Stomach (tissue), 19 donors: Measurements from ENCODE around the gene TMEM52B. TPM values are rescaled to one million over a fixed set of nuclear protein-coding genes. Genes with fewer than 3 reads are reported as not detected.

Experiments
- DNase-seq, 2 donors: peaks; one replicate each; pipeline versions ENCODE4 v3.0.0 to v3.0.0-alpha.2; 2013 to 2019
- H3K27ac ChIP-seq, 5 donors: fragments of 200-600 bp in 4 of 5; sonication (generic) in 4 of 5; one replicate each; pipeline ENCODE4 v1.5.1; 2013 to 2019; ENCODE audit warnings: mild to moderate bottlenecking in 1 of 5, moderate library complexity in 1 of 5
- H3K27me3 ChIP-seq, 3 donors: fragments of 200-600 bp; sonication (generic); one replicate each; pipeline ENCODE4 v1.5.1; 2017 to 2019; ENCODE audit warnings: mixed run types in 1 of 3
- H3K36me3 ChIP-seq, 4 donors: fragments of 200-600 bp; sonication (generic); 1 replicate in 3 of 4; 2 replicates in 1 of 4; pipeline ENCODE4 v1.5.1; 2016 to 2019
- H3K4me1 ChIP-seq, 4 donors: fragments of 200-600 bp; sonication (generic); one replicate each; pipeline ENCODE4 v1.5.1; 2016 to 2019
- H3K4me3 ChIP-seq, 4 donors: fragments of 200-600 bp; sonication (generic) in 3 of 4; one replicate each; pipeline ENCODE4 v1.5.1; 2016 to 2019; ENCODE audit warnings: mild to moderate bottlenecking in 1 of 4
- H3K9me3 ChIP-seq, 4 donors: fragments of 200-600 bp; sonication (generic); one replicate each; pipeline ENCODE4 v1.5.1; 2016 to 2019
- CTCF ChIP-seq, 7 experiments: fragments of 450-650 bp in 4 of 7; fragments of 200-600 bp in 3 of 7; sonication (generic) in 3 of 7; IDR thresholded peaks; one replicate each; pipeline ENCODE4 v1.5.1; 2016 to 2019; ENCODE audit warnings: antibody characterized with exemption in 7 of 7, control low read depth in 2 of 7, mild to moderate bottlenecking in 1 of 7
- EP300 ChIP-seq: sonication (generic); formaldehyde crosslinking; IDR thresholded peaks from one replicate; pipeline ENCODE4 v1.6.1; 2017; ENCODE audit warnings: antibody characterized with exemption
- POLR2A ChIP-seq, 4 donors: fragments of 450-650 bp; IDR thresholded peaks; one replicate each; pipeline ENCODE4 v1.6.1; 2016; ENCODE audit warnings: antibody characterized with exemption in 4 of 4, control low read depth in 2 of 4, mild to moderate bottlenecking in 1 of 4, moderate library complexity in 1 of 4
- POLR2AphosphoS5 ChIP-seq, 3 donors: sonication (generic); formaldehyde crosslinking; IDR thresholded peaks; one replicate each; pipeline ENCODE4 v1.6.1; 2016; ENCODE audit warnings: antibody characterized with exemption in 3 of 3
- WGBS, 5 donors: extraction: QIAGEN DNeasy Blood & Tissue Kit in 3 of 5; methylation state at CpG; one replicate each; pipeline versions ENCODE4 v1.1.5 to v1.1.7; 2013 to 2018; 5-methylcytosine and 5-hydroxymethylcytosine counted together
- intact Hi-C: fragments of 100-400 bp; cut with DNase I; formaldehyde crosslinking; loops from one replicate; pipeline ENCODE4 v1.15.1; 2023; ENCODE audit warnings: low total_unique reads
- long read RNA-seq, 10 donors: transcript quantifications; one replicate each; lab custom pipeline, GENCODE V29; 2026
- polyA plus RNA-seq, 3 donors: library from polyadenylated mRNA; stranded (reverse); fragments of 200-250 nt; gene quantifications; one replicate each; pipeline ENCODE4 v1.2.3, GENCODE V29; 2013
- total RNA-seq, 5 donors: library from RNA; depleted of rRNA; stranded (reverse); fragments of >200 nt; gene quantifications; one replicate each; pipeline versions ENCODE4 v1.1.0 to v1.2.3, GENCODE V29; 2014 to 2016
- donor health status: healthy with polysubstance abuse.
- donor health status: Bipolar disorder and iron deficiency.
- donor health status: healthy.

Gene TMEM52B
- total RNA-seq = under 1 TPM in 2 of 5 donors, not detected in 3; 0.14 to 0.89 TPM
- 1 to 10 TPM in 1 of 3 donors, under 1 TPM in 1, not detected in 1; 0.31 to 1.4 TPM for polyA plus RNA-seq
- long read RNA-seq, donor 1 = 0 reads
- long read RNA-seq, donor 2 = 0 reads
- long read RNA-seq, donor 3 = 0 reads
- long read RNA-seq, donor 4 = 0 reads
- long read RNA-seq, donor 5 = 0 reads
- long read RNA-seq, donor 6 = 0 reads
- long read RNA-seq, donor 7 = 0 reads
- long read RNA-seq, donor 8 = 0 reads
- long read RNA-seq, donor 9, partial matches to known transcripts = 0 of 1 reads
- long read RNA-seq, donor 9, other reads (novel, unspliced or antisense) = 0 of 1 reads
- long read RNA-seq, donor 10 = 0 reads

- H3K4me1 ChIP-seq = peaks cover 0 to 3% (median 0%) of the 10 kb centered on the region in 4 donors
- H3K36me3 ChIP-seq = no peaks in the 10 kb centered on the region
- no peak for TF ChIP-seq POLR2A (IDR thresholded peaks at IDR 0.05)
- TF ChIP-seq POLR2AphosphoS5 (IDR thresholded peaks at IDR 0.05) = no peak
- no peak for TF ChIP-seq CTCF (IDR thresholded peaks at IDR 0.05)
- no peak within 1 kb of the TSS for H3K27ac ChIP-seq
- DNase-seq = no peak
- 60 to 68% (median 63%) methylated on average over 4 of the region's 4 CpGs for WGBS, 5 donors
- H3K4me3 ChIP-seq = no peak within 1 kb of the TSS
- H3K27me3 ChIP-seq = no peaks in the 10 kb centered on the region
- no peaks in the 10 kb centered on the region for H3K9me3 ChIP-seq
- intact Hi-C loops = no loop called here
Observed at GRCh38 chr12:10178821-10179220, at the start of gene TMEM52B. TSS of gene TMEM52B (plus strand) at chr12:10179032. CDS start at chr12:10179575, 543 bp downstream.

GRCh38 chr12:10130042-10130441, 48.8 kb upstream of the TMEM52B start, which contains the start of gene CLEC7A:
TSS of gene CLEC7A (minus strand) at chr12:10130199. CDS start at chr12:10130082, 117 bp downstream.
- no peak for TF ChIP-seq POLR2A (IDR thresholded peaks at IDR 0.05)
- no peak for TF ChIP-seq POLR2AphosphoS5 (IDR thresholded peaks at IDR 0.05)
- no peak for TF ChIP-seq EP300
- TF ChIP-seq CTCF (IDR thresholded peaks at IDR 0.05) = no peak
- Histone ChIP-seq H3K4me1 (no peaks in the 10 kb centered on the region), H3K36me3 (no peaks in the 10 kb centered on the region), H3K4me3 (peak within 1 kb of the TSS in 2 of 4 donors; percentile 15 to 17), H3K27me3 (no peaks in the 10 kb centered on the region), H3K27ac (peak within 1 kb of the TSS in 3 of 5 donors; percentile 51 to 75 (median 69)), H3K9me3 (no peaks in the 10 kb centered on the region)
- peak in 1 of 2 donors; percentile 35 for DNase-seq
- WGBS, 5 donors = 30 to 44% (median 41%) methylated on average over 1 of the region's 1 CpG
- intact Hi-C loops = no loop called here

GRCh38 chr12:10131111-10131690, 47.6 kb upstream of the TMEM52B start:
- no peaks in the 10 kb centered on the region for H3K36me3 ChIP-seq

More at GRCh38 chr12:10131111-10131690, 47.6 kb upstream of the TMEM52B start:
- no peaks in the 10 kb centered on the region for H3K9me3 ChIP-seq
- peak overlapping the region in 2 of 5 donors; percentile 30 to 75 for H3K27ac ChIP-seq
- H3K27me3 ChIP-seq = no peaks in the 10 kb centered on the region
- WGBS, 5 donors = 63 to 75% (median 65%) methylated on average over 2 of the region's 2 CpGs
- intact Hi-C loops = no loop called here
- no peak overlapping the region for H3K4me3 ChIP-seq
- no peak for DNase-seq
- TF ChIP-seq EP300 = no peak
- TF ChIP-seq CTCF (IDR thresholded peaks at IDR 0.05) = no peak
- no peak for TF ChIP-seq POLR2AphosphoS5 (IDR thresholded peaks at IDR 0.05)
- H3K4me1 ChIP-seq = no peaks in the 10 kb centered on the region
